Left lobe of liver (tissue), 2 donors: ENCODE measurements around the gene TMPRSS15. TPM values are rescaled to one million over a fixed set of nuclear protein-coding genes. Genes with fewer than 3 reads are reported as not detected.

ENCODE experiments used
- ATAC-seq: fragments of 200-7000 bp; cut with Tn5 transposase; one replicate; pipeline ENCODE4 v1.9.1; 2020; ENCODE audit warnings: mild to moderate bottlenecking, moderate library complexity
- DNase-seq: peaks from one replicate; pipeline ENCODE4 v3.0.0-alpha.2; 2020; ENCODE audit warnings: low spot score
- total RNA-seq: library from RNA; stranded (reverse); gene quantifications from one replicate; pipeline ENCODE4 v1.2.1, GENCODE V29; 2021
- donor health status: DM: no; HTN: no; CAD: no; lungs with moderate emphysema.
- donor health status: DM: no; HTN: yes; CAD: no.

TMPRSS15 gene
- total RNA-seq, 1 donor from 2014 or later = not detected

GRCh38 chr21:18248171-18248570, 155.4 kb downstream of the TMPRSS15 start:
- DNase-seq = no peak
- no peak for ATAC-seq

GRCh38 chr21:18245464-18245967, 158.1 kb downstream of the TMPRSS15 start:
- peak; percentile 36 for ATAC-seq
- DNase-seq = no peak

GRCh38 chr21:18244671-18245463, 158.7 kb downstream of the TMPRSS15 start, which contains the start of gene CHODL:
CHODL (plus strand) TSS chr21:18244833; CDS start chr21:18245224, 391 bp downstream.
- ATAC-seq (peak; percentile 18), DNase-seq (no peak)

- ATAC-seq (no peak), DNase-seq (no peak)
Measured at GRCh38 chr21:18235545-18235944, 168.0 kb downstream of the TMPRSS15 start.

- ATAC-seq = no peak
- DNase-seq = no peak
Measured at GRCh38 chr21:18228060-18228739, 175.4 kb downstream of the TMPRSS15 start.

- ATAC-seq (no peak), DNase-seq (no peak)
Measured at GRCh38 chr21:18222346-18222745, 181.2 kb downstream of the TMPRSS15 start.

- no peak for ATAC-seq
- no peak for DNase-seq
Measured at GRCh38 chr21:18220498-18220897, 183.1 kb downstream of the TMPRSS15 start.

Other genes starting within 250 kb of the TMPRSS15 start
- not detected for gene CHODL, start 159.0 kb downstream of the TMPRSS15 start, total RNA-seq